CD4-positive, CD25-positive, alpha-beta regulatory T cell (primary cell): ENCODE data around the gene SEMA4G. TPM values are rescaled to one million over a fixed set of nuclear protein-coding genes. Genes with fewer than 3 reads are reported as not detected.
A peak's percentile ranks its signal among the peaks of the same experiment; 100 is the strongest.

Experiments
- ATAC-seq, 2 donors: fragments of 150-1000 bp; cut with Tn5 transposase; one replicate each; pipeline ENCODE4 v1.10.0; 2021; ENCODE audit warnings: low read depth in 2 of 2, moderate number of reproducible peaks in 2 of 2, moderate library complexity in 1 of 2
- DNase-seq, 3 donors: peaks; one replicate each; pipeline versions ENCODE4 v3.0.0 to v3.0.0-alpha.2; 2012 to 2022; ENCODE audit warnings: mixed read lengths in 1 of 3
- H3K27ac ChIP-seq: one replicate; pipeline ENCODE4 v1.7.0; 2013; ENCODE audit warnings: mild to moderate bottlenecking, low read length; ENCODE audit not compliant: insufficient read depth, poor library complexity, severe bottlenecking
- H3K27me3 ChIP-seq: one replicate; pipeline ENCODE4 v1.7.0; 2013; ENCODE audit warnings: low read length; ENCODE audit not compliant: control insufficient read depth, insufficient read depth
- H3K36me3 ChIP-seq: one replicate; pipeline ENCODE4 v1.7.0; 2013; ENCODE audit warnings: mild to moderate bottlenecking, low read length, moderate library complexity; ENCODE audit not compliant: control insufficient read depth, insufficient read depth
- H3K4me1 ChIP-seq: 2 replicates; pipeline ENCODE4 v1.7.0; 2013; ENCODE audit warnings: mild to moderate bottlenecking, low read length; ENCODE audit not compliant: insufficient read depth, control insufficient read depth, poor library complexity, severe bottlenecking
- H3K4me3 ChIP-seq: one replicate; pipeline ENCODE4 v1.7.0; 2013; ENCODE audit warnings: low read depth, mild to moderate bottlenecking, low read length, moderate library complexity
- H3K9me3 ChIP-seq, 2 experiments: 1 replicate in 1 of 2; 2 replicates in 1 of 2; pipeline ENCODE4 v1.7.0; 2013; ENCODE audit warnings: low read length in 2 of 2, mild to moderate bottlenecking in 1 of 2, moderate library complexity in 1 of 2; ENCODE audit not compliant: control insufficient read depth in 2 of 2
- H3K27ac Mint-ChIP-seq, 3 donors: one replicate each; pipeline ENCODE4 v1.8.0; 2020 to 2022; ENCODE audit warnings: mild to moderate bottlenecking in 3 of 3, mixed read lengths in 3 of 3, moderate library complexity in 2 of 3
- H3K27me3 Mint-ChIP-seq: one replicate; pipeline ENCODE4 v1.8.0; 2022; ENCODE audit warnings: mild to moderate bottlenecking, mixed read lengths
- H3K36me3 Mint-ChIP-seq: one replicate; pipeline ENCODE4 v1.8.0; 2020; ENCODE audit warnings: mixed read lengths
- H3K4me1 Mint-ChIP-seq, 4 donors: one replicate each; pipeline ENCODE4 v1.8.0; 2020 to 2022; ENCODE audit warnings: mixed read lengths in 4 of 4, mild to moderate bottlenecking in 1 of 4
- H3K4me3 Mint-ChIP-seq, 4 donors: one replicate each; pipeline ENCODE4 v1.8.0; 2020 to 2022; ENCODE audit warnings: mild to moderate bottlenecking in 4 of 4, mixed read lengths in 4 of 4, moderate library complexity in 3 of 4
- H3K9me3 Mint-ChIP-seq, 7 donors: one replicate each; pipeline ENCODE4 v1.8.0; 2020 to 2022; ENCODE audit warnings: mixed read lengths in 7 of 7, mild to moderate bottlenecking in 3 of 7, moderate library complexity in 2 of 7
- polyA plus RNA-seq, 4 donors: library from polyadenylated mRNA; unstranded; fragments of 300-500 nt; fragmentation: Illumina TruSeq; gene quantifications; one replicate each; pipeline ENCODE4 v1.2.3, GENCODE V29; 2021
- total RNA-seq: library from RNA; stranded (reverse); gene quantifications from one replicate; pipeline ENCODE4 v1.2.3, GENCODE V29; 2022

Gene SEMA4G, protein sequence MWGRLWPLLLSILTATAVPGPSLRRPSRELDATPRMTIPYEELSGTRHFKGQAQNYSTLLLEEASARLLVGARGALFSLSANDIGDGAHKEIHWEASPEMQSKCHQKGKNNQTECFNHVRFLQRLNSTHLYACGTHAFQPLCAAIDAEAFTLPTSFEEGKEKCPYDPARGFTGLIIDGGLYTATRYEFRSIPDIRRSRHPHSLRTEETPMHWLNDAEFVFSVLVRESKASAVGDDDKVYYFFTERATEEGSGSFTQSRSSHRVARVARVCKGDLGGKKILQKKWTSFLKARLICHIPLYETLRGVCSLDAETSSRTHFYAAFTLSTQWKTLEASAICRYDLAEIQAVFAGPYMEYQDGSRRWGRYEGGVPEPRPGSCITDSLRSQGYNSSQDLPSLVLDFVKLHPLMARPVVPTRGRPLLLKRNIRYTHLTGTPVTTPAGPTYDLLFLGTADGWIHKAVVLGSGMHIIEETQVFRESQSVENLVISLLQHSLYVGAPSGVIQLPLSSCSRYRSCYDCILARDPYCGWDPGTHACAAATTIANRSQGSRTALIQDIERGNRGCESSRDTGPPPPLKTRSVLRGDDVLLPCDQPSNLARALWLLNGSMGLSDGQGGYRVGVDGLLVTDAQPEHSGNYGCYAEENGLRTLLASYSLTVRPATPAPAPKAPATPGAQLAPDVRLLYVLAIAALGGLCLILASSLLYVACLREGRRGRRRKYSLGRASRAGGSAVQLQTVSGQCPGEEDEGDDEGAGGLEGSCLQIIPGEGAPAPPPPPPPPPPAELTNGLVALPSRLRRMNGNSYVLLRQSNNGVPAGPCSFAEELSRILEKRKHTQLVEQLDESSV
- total RNA-seq (1.1 TPM), polyA plus RNA-seq (under 1 TPM in 1 of 4 donors, not detected in 3; 0.61 TPM)

GRCh38 chr10:100969187-100970075, at the start of gene SEMA4G:
Gene SEMA4G, plus strand, starts transcription at chr10:100969504. Its CDS starts 3,409 bp downstream, at chr10:100972913.
- no peak within 1 kb of the TSS for H3K27ac ChIP-seq
- H3K4me3 Mint-ChIP-seq = peak within 1 kb of the TSS; percentile 67 to 80 (median 70)
- no peaks in the 10 kb centered on the region for H3K36me3 ChIP-seq
- H3K27me3 Mint-ChIP-seq = peaks cover 13% of the 10 kb centered on the region
- peak within 1 kb of the TSS in 2 of 3 donors; percentile 16 to 94 for H3K27ac Mint-ChIP-seq
- peak; percentile 60 to 66 for ATAC-seq
- peak; percentile 25 to 48 (median 35) for DNase-seq
- H3K4me3 ChIP-seq = no peak within 1 kb of the TSS
- H3K9me3 Mint-ChIP-seq = no peaks in the 10 kb centered on the region
- peaks cover 6% of the 10 kb centered on the region for H3K36me3 Mint-ChIP-seq
- H3K27me3 ChIP-seq = no peaks in the 10 kb centered on the region
- peaks cover 13% of the 10 kb centered on the region for H3K4me1 ChIP-seq
- no peaks in the 10 kb centered on the region for H3K9me3 ChIP-seq
- peaks cover 0 to 23% (median 7%) of the 10 kb centered on the region in 4 donors for H3K4me1 Mint-ChIP-seq

GRCh38 chr10:100923580-100923979, 45.7 kb upstream of the SEMA4G start:
- no peaks in the 10 kb centered on the region for H3K4me1 ChIP-seq
- peaks cover 50% of the 10 kb centered on the region for H3K36me3 Mint-ChIP-seq
- ATAC-seq (no peak), DNase-seq (no peak)
- no peak overlapping the region for H3K27ac ChIP-seq
- H3K9me3 ChIP-seq = no peaks in the 10 kb centered on the region
- H3K27me3 ChIP-seq = no peaks in the 10 kb centered on the region
- H3K9me3 Mint-ChIP-seq = no peaks in the 10 kb centered on the region
- H3K4me1 Mint-ChIP-seq = peaks cover 8 to 25% (median 14%) of the 10 kb centered on the region in 4 donors
- no peak overlapping the region for H3K27ac Mint-ChIP-seq
- no peaks in the 10 kb centered on the region for H3K27me3 Mint-ChIP-seq
- no peak overlapping the region for H3K4me3 ChIP-seq
- H3K4me3 Mint-ChIP-seq = no peak overlapping the region
- H3K36me3 ChIP-seq = peaks cover 76% of the 10 kb centered on the region

- no peak overlapping the region for H3K27ac ChIP-seq
- no peak overlapping the region for H3K4me3 Mint-ChIP-seq
- peaks cover 63% of the 10 kb centered on the region for H3K36me3 Mint-ChIP-seq
- ATAC-seq (no peak), DNase-seq (no peak)
- H3K27me3 Mint-ChIP-seq = no peaks in the 10 kb centered on the region
- H3K4me3 ChIP-seq = no peak overlapping the region
- H3K27me3 ChIP-seq = no peaks in the 10 kb centered on the region
- H3K9me3 ChIP-seq = no peaks in the 10 kb centered on the region
- H3K4me1 ChIP-seq = no peaks in the 10 kb centered on the region
- no peaks in the 10 kb centered on the region for H3K9me3 Mint-ChIP-seq
- no peak overlapping the region for H3K27ac Mint-ChIP-seq
- peaks cover 86% of the 10 kb centered on the region for H3K36me3 ChIP-seq
- peaks cover 11 to 21% (median 15%) of the 10 kb centered on the region in 4 donors for H3K4me1 Mint-ChIP-seq
These were observed 42.0 kb upstream of the SEMA4G start for GRCh38 chr10:100927266-100927665.

- H3K36me3 Mint-ChIP-seq = peaks cover 65% of the 10 kb centered on the region
- no peak overlapping the region for H3K4me3 Mint-ChIP-seq
- ATAC-seq (no peak), DNase-seq (no peak)
- no peaks in the 10 kb centered on the region for H3K27me3 Mint-ChIP-seq
- H3K27me3 ChIP-seq = no peaks in the 10 kb centered on the region
- H3K4me3 ChIP-seq = no peak overlapping the region
- H3K27ac Mint-ChIP-seq = no peak overlapping the region
- no peaks in the 10 kb centered on the region for H3K9me3 ChIP-seq
- no peaks in the 10 kb centered on the region for H3K4me1 ChIP-seq
- peaks cover 88% of the 10 kb centered on the region for H3K36me3 ChIP-seq
- H3K4me1 Mint-ChIP-seq = peaks cover 13 to 22% (median 15%) of the 10 kb centered on the region in 4 donors
- H3K9me3 Mint-ChIP-seq = no peaks in the 10 kb centered on the region
- no peak overlapping the region for H3K27ac ChIP-seq
These were observed 41.3 kb upstream of the SEMA4G start for GRCh38 chr10:100928039-100928438.

DNA sequence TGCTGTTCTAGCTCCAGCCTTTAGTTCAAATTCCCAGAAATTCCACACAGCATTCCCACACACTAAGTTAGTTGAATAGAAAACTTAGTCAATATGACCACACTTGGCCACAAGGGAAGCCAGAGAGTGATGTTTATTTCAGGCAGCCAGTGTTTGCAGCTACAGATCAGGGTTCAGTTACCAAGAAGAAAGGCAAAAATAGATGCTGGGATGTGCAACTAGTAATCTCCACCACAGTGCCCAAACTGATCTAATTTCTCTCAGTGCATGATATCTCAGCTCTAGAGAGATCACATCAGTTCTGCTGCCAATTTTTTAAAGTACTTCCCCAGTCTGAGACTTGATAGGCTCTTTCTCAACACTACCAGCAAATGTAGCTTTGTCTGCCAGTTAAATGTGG, 38.9 kb upstream of the SEMA4G start:
- Histone ChIP-seq H3K9me3 (no peaks in the 10 kb centered on the region), H3K4me3 (no peak overlapping the region), H3K27ac (no peak overlapping the region), H3K27me3 (no peaks in the 10 kb centered on the region), H3K4me1 (no peaks in the 10 kb centered on the region), H3K36me3 (peaks cover 77% of the 10 kb centered on the region)
- peaks cover 49% of the 10 kb centered on the region for H3K36me3 Mint-ChIP-seq
- H3K27ac Mint-ChIP-seq = peak overlapping the region in 1 of 3 donors; percentile 51
- peaks cover 7 to 20% (median 9%) of the 10 kb centered on the region in 4 donors for H3K4me1 Mint-ChIP-seq
- no peaks in the 10 kb centered on the region for H3K27me3 Mint-ChIP-seq
- no peak overlapping the region for H3K4me3 Mint-ChIP-seq
- no peak for DNase-seq
- no peaks in the 10 kb centered on the region for H3K9me3 Mint-ChIP-seq
- ATAC-seq = no peak

DNA sequence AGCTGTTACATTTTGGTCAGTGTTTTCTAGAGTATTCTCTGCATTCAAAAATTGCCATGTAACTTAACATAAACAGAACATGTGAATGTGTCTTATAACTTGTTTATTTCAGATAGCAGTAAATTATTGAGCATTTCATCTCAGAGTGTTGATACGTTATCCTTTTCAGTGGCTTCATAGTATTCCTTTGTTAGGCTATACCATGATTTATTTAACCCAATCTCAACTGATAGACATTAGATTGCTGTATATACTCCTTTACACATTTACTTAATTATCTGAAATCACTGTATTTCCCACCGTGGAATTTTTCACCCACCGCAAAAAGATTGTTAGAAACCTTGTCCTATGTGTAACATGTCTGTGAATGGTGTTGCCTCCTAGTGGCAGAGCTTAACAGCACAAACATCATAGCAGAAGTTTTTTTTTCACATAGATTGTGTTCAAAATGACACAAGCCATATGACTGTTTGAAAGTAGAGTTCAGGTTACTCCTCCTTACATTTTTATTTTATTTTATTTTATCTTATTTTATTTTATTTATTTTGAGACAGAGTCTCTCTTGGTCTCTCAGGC, 35.1 kb upstream of the SEMA4G start:
- ATAC-seq (no peak), DNase-seq (peak in 2 of 3 donors; percentile 15 to 46)
- no peak overlapping the region for H3K4me3 Mint-ChIP-seq
- Histone ChIP-seq H3K4me1 (no peaks in the 10 kb centered on the region), H3K4me3 (no peak overlapping the region), H3K9me3 (no peaks in the 10 kb centered on the region), H3K27ac (no peak overlapping the region), H3K36me3 (peaks cover 65% of the 10 kb centered on the region), H3K27me3 (no peaks in the 10 kb centered on the region)
- no peaks in the 10 kb centered on the region for H3K9me3 Mint-ChIP-seq
- H3K27ac Mint-ChIP-seq = no peak overlapping the region
- H3K4me1 Mint-ChIP-seq = peaks cover 2 to 5% (median 4%) of the 10 kb centered on the region in 4 donors
- peaks cover 35% of the 10 kb centered on the region for H3K36me3 Mint-ChIP-seq
- H3K27me3 Mint-ChIP-seq = no peaks in the 10 kb centered on the region
